Mononuclear cell (primary cell): ENCODE measurements around the gene ZFR. TPM values are rescaled to one million over a fixed set of nuclear protein-coding genes. Genes with fewer than 3 reads are reported as not detected.
"Not testable (repeated sequence)": the region's sequence is repeated elsewhere in the genome, so short reads cannot be mapped to it uniquely, and the experiment has no call there.

Source experiments
- H3K27me3 ChIP-seq: 2 replicates; pipeline ENCODE4 v1.6.0; 2011; ENCODE audit warnings: low read length, control low read depth; ENCODE audit not compliant: insufficient read depth
- H3K4me1 ChIP-seq: 2 replicates; pipeline ENCODE4 v1.5.1; 2011; ENCODE audit warnings: mild to moderate bottlenecking, low read length, control low read depth; ENCODE audit not compliant: insufficient read depth
- H3K4me3 ChIP-seq: 2 replicates; pipeline ENCODE4 v1.5.1; 2011; ENCODE audit warnings: mild to moderate bottlenecking, low read length, moderate library complexity
- H3K9me3 ChIP-seq: 2 replicates; pipeline ENCODE4 v1.5.1; 2011; ENCODE audit warnings: low read depth, mild to moderate bottlenecking, control low read depth, low read length
- total RNA-seq: library from RNA; depleted of rRNA; stranded (reverse); fragments of >200 nt; gene quantifications from one replicate; pipeline ENCODE4 v1.2.3, GENCODE V29; 2012

The ZFR gene
- total RNA-seq, 1 donor: 91.8 TPM

- Histone ChIP-seq H3K9me3 (no peaks in the 10 kb centered on the region), H3K27me3 (no peaks in the 10 kb centered on the region), H3K4me3 (no peak overlapping the region), H3K4me1 (peaks cover 34% of the 10 kb centered on the region)
Measured at GRCh38 chr5:32439086-32439642, 5.4 kb downstream of the ZFR start.

DNA sequence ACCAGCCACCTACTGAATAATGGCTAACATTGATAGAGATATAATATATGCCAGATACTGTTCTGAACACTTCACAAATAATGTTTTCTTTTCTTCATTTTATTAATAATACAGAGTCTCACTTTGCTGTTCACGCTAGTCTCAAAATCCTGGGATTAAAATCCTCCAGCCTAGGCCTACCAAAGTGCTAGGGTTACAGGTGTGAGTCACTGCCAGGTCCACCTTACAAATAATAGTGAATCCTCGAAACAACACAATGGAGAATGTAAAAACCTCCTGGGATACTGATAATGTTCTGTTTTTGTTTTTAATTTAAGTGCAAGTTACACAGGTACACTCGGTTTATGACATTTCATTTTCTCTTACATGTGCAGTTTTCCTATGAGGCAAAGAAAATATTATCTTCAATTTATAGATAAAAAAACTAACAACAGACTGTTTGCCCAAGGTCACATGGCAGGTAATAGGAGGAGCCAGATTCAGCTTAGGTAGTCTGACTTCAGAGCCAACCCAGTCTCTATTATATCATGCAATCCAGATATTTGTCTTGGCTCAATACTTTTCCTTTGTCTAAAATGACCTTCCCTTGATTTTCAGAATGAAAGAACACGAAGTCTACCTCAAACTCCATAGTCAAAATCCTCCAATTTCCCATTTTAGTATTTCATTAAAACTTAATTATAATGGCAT, 7.8 kb downstream of the ZFR start:
- Histone ChIP-seq H3K4me3 (no peak overlapping the region), H3K9me3 (no peaks in the 10 kb centered on the region), H3K4me1 (peaks cover 36% of the 10 kb centered on the region), H3K27me3 (no peaks in the 10 kb centered on the region)

GRCh38 chr5:32435383-32435782, 9.2 kb downstream of the ZFR start:
- Histone ChIP-seq H3K4me3 (no peak overlapping the region), H3K27me3 (no peaks in the 10 kb centered on the region), H3K4me1 (peaks cover 32% of the 10 kb centered on the region), H3K9me3 (no peaks in the 10 kb centered on the region)

DNA sequence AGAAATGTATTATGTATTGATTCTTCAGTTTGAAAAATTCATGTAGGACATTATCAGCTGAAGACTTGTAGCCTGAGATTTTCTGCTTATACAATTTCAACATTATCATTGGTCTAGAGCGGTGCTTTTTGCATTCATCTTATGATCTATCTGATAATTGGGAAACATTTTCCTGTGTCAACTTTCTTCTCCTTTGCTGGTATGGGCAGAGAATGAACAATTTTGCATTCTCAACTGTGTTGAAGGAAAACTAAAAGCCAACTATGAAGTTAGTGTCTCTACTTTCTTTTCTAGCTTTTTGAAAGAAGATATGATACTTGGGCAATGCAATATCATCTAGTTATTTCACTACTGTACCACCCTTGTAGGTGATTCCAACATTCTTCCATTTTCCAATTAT, 10.3 kb downstream of the ZFR start:
- Histone ChIP-seq H3K27me3 (no peaks in the 10 kb centered on the region), H3K4me1 (peaks cover 29% of the 10 kb centered on the region), H3K9me3 (no peaks in the 10 kb centered on the region), H3K4me3 (no peak overlapping the region)

DNA sequence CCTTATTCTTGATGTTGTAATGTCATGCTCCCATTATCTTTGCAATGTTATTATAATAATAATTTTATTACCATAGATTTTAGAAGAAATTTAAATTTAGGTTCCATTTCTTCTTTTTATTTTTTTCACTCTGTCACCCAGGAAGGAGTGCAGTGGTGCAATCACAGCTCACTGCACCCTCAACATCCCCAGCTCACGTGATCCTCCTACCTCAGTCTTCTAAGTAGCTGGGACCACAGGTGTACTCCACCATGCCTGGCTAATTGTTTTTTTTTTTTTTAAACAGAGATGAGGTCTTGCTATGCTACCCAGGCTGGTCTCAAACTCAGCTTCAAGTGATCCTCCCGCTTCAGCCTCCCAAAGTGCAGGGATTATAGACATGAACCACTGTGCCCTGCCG, 11.9 kb downstream of the ZFR start:
- Histone ChIP-seq H3K4me1 (peaks cover 29% of the 10 kb centered on the region), H3K4me3 (no peak overlapping the region), H3K27me3 (no peaks in the 10 kb centered on the region), H3K9me3 (no peaks in the 10 kb centered on the region)

GRCh38 chr5:32430825-32431224, 13.7 kb downstream of the ZFR start:
- H3K9me3 ChIP-seq, H3K4me3 ChIP-seq, H3K27me3 ChIP-seq: not testable (repeated sequence)
- peaks cover 24% of the 10 kb centered on the region for H3K4me1 ChIP-seq

DNA sequence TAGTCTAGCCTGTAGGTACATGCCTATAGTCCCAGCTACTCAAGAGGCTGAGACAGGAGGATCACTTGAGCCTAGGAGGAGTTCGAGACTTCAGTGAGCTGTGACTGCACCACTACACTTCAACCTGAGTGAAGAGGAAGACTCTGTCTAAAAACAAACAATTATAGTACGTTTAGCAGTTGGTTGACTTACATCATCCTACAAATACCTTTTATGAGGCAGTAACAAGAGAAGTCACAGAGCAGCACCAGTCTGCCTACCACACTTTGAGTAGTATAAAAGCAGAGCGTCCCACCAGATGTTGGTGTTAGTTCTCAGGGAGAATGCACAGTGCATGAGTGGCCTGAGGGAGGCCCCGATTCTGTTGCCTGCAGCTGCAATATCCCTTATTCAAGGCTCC, 16.1 kb downstream of the ZFR start:
- peaks cover 7% of the 10 kb centered on the region for H3K9me3 ChIP-seq
- peaks cover 12% of the 10 kb centered on the region for H3K4me1 ChIP-seq
- no peaks in the 10 kb centered on the region for H3K27me3 ChIP-seq
- H3K4me3 ChIP-seq: no peak overlapping the region

GRCh38 chr5:32426440-32427151, 17.9 kb downstream of the ZFR start:
- H3K4me1 ChIP-seq: peaks cover 6% of the 10 kb centered on the region
- no peak overlapping the region for H3K4me3 ChIP-seq
- H3K27me3 ChIP-seq: no peaks in the 10 kb centered on the region
- H3K9me3 ChIP-seq: peaks cover 7% of the 10 kb centered on the region

DNA sequence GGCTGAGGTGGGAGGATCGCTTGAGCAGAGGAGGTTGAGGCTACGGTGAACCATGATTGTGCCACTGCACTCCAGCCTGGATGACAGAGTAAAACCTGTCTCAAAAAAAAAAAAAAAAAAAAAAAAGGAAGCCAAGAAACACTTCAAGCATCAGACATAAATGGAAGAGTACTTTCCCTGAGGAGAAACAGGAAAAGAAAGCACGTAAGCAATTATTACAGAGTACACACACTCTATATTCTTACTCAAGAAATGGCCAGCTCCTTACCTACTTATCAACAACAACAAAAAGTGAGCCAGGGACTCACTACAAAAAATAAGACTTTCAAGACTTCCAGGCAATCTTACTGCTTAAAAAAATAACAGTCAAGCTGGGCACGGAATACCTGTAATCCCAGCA, 21.8 kb downstream of the ZFR start:
- peaks cover 6% of the 10 kb centered on the region for H3K4me1 ChIP-seq
- peaks cover 7% of the 10 kb centered on the region for H3K9me3 ChIP-seq
- no peak overlapping the region for H3K4me3 ChIP-seq
- H3K27me3 ChIP-seq: no peaks in the 10 kb centered on the region

GRCh38 chr5:32421075-32421474, 23.5 kb downstream of the ZFR start:
- Histone ChIP-seq H3K4me1 (peaks cover 6% of the 10 kb centered on the region), H3K27me3 (no peaks in the 10 kb centered on the region), H3K9me3 (peaks cover 1% of the 10 kb centered on the region), H3K4me3 (no peak overlapping the region)

- Histone ChIP-seq H3K27me3 (no peaks in the 10 kb centered on the region), H3K9me3 (no peaks in the 10 kb centered on the region), H3K4me3 (no peak overlapping the region), H3K4me1 (peaks cover 6% of the 10 kb centered on the region)
Measured at GRCh38 chr5:32420506-32420905, 24.0 kb downstream of the ZFR start.

DNA sequence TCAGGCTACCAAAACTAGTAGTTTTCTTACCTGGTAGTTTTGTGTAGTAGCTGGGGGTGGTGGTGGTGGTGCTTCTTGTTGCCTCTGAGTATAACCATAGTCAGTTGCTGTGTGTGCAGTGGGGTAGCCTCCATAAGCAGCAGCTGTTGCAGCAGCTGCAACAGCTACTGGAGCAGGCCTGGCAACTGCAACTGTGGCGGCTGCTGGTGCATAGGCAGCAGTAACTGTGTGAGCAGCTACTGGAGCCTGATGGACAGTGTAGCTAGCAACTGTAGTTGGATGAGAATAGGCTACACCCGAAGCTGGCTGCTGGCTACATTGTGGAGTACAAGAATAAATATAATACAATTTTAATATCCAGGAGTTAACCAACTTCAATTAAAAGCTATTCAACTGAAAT, 24.7 kb downstream of the ZFR start:
- H3K9me3 ChIP-seq: no peaks in the 10 kb centered on the region
- H3K4me3 ChIP-seq: no peak overlapping the region
- H3K4me1 ChIP-seq: peaks cover 6% of the 10 kb centered on the region
- no peaks in the 10 kb centered on the region for H3K27me3 ChIP-seq

GRCh38 chr5:32413466-32414263, 30.9 kb downstream of the ZFR start:
- Histone ChIP-seq H3K4me1 (no peaks in the 10 kb centered on the region), H3K27me3 (no peaks in the 10 kb centered on the region), H3K4me3 (no peak overlapping the region), H3K9me3 (no peaks in the 10 kb centered on the region)

DNA sequence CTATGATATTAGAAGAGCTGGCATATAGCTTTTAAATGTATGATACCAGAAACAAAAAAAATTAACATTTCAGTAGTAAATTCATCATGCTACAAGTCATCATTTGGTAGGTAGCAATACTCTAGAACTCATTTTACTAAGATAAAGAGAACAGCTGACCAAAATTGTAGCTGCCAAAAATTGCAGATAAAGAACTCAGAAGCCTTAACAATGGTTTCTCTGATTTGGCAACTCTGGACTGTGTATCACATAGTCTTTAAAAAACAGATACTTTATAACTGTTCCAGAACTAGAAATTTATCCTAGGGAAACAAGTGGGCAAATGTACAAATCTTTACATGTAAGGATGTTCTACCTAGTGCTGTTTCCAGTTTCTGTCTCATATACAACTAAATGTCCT, 33.9 kb downstream of the ZFR start:
- no peaks in the 10 kb centered on the region for H3K9me3 ChIP-seq
- H3K4me1 ChIP-seq: no peaks in the 10 kb centered on the region
- no peaks in the 10 kb centered on the region for H3K27me3 ChIP-seq
- H3K4me3 ChIP-seq: no peak overlapping the region

GRCh38 chr5:32406650-32407049, 37.9 kb downstream of the ZFR start:
- no peaks in the 10 kb centered on the region for H3K4me1 ChIP-seq
- H3K9me3 ChIP-seq: no peaks in the 10 kb centered on the region
- no peaks in the 10 kb centered on the region for H3K27me3 ChIP-seq
- H3K4me3 ChIP-seq: no peak overlapping the region
